ENCODE measurements around the gene MGAT3. TPM values are rescaled to one million over a fixed set of nuclear protein-coding genes. Genes with fewer than 3 reads are reported as not detected.

Gene MGAT3
- polyA plus RNA-seq, 4 donors, result 14.6 to 27.5 (median 21.3) TPM

Other genes starting within 250 kb of the MGAT3 start
- 10 to 100 TPM in 3 of 4 donors, 1 to 10 TPM in 1; 8.3 to 15.6 (median 14.5) TPM for gene PDGFB, start 212.0 kb upstream of the MGAT3 start, polyA plus RNA-seq (ENCODE audit: insufficient read length in 4 of 4)
- gene RPL3, start 137.4 kb upstream of the MGAT3 start, polyA plus RNA-seq (ENCODE audit: insufficient read length in 4 of 4), result 1,000 to 10,000 TPM; 2,659 to 3,242 (median 3,013) TPM
- 10 to 100 TPM; 18.8 to 26.7 (median 20.8) TPM for gene SYNGR1, start 107.0 kb upstream of the MGAT3 start, polyA plus RNA-seq (ENCODE audit: insufficient read length in 4 of 4)
- gene TAB1, start 57.2 kb upstream of the MGAT3 start, polyA plus RNA-seq (ENCODE audit: insufficient read length in 4 of 4), result 10 to 100 TPM; 21.8 to 33.6 (median 24.8) TPM
- 10 to 100 TPM; 23.3 to 37.1 (median 33.9) TPM for gene MIEF1, start 45.3 kb downstream of the MGAT3 start, polyA plus RNA-seq (ENCODE audit: insufficient read length in 4 of 4)
- gene ATF4, start 63.5 kb downstream of the MGAT3 start, polyA plus RNA-seq (ENCODE audit: insufficient read length in 4 of 4), result 100 to 1,000 TPM; 276 to 311 (median 304) TPM
- gene RPS19BP1, start 75.7 kb downstream of the MGAT3 start, polyA plus RNA-seq (ENCODE audit: insufficient read length in 4 of 4), result 10 to 100 TPM; 33.2 to 61.4 (median 44.0) TPM
- under 1 TPM; 0.03 to 0.15 (median 0.07) TPM for gene CACNA1I, start 113.7 kb downstream of the MGAT3 start, polyA plus RNA-seq (ENCODE audit: insufficient read length in 4 of 4)

Data from left renal pelvis (tissue), 4 donors.